Mesothelial cell of epicardium (in vitro differentiated cells): ENCODE measurements around the gene PRKCA. TPM values are rescaled to one million over a fixed set of nuclear protein-coding genes. Genes with fewer than 3 reads are reported as not detected.

Source experiments
- DNase-seq, 2 experiments: peaks; one replicate each; pipeline ENCODE4 v3.0.0; 2021; ENCODE audit warnings: low spot score in 2 of 2; ENCODE audit not compliant: unreplicated experiment in 2 of 2
- H3K27ac Mint-ChIP-seq: 2 replicates; pipeline ENCODE4 v1.8.0; 2021; ENCODE audit warnings: mixed read lengths
- H3K27me3 Mint-ChIP-seq: 2 replicates; pipeline ENCODE4 v1.8.0; 2021; ENCODE audit warnings: low read depth, mixed read lengths
- H3K36me3 Mint-ChIP-seq: 2 replicates; pipeline ENCODE4 v1.8.0; 2021; ENCODE audit warnings: mixed read lengths
- H3K4me1 Mint-ChIP-seq: 2 replicates; pipeline ENCODE4 v1.8.0; 2021; ENCODE audit warnings: mixed read lengths
- H3K4me3 Mint-ChIP-seq: 2 replicates; pipeline ENCODE4 v1.8.0; 2021; ENCODE audit warnings: mild to moderate bottlenecking, moderate library complexity, mixed read lengths
- H3K9me3 Mint-ChIP-seq: 2 replicates; pipeline ENCODE4 v1.8.0; 2021; ENCODE audit warnings: mixed read lengths
- total RNA-seq: library from RNA; stranded (reverse); gene quantifications from 3 replicates; pipeline ENCODE4 v1.2.1, GENCODE V29; 2021
- TF ChIP-seq, protein P1 (sequence below): fragments of 200-600 bp; sonication (generic); IDR thresholded peaks from one replicate; pipeline ENCODE4 v1.5.0; 2021; ENCODE audit warnings: antibody characterized with exemption; ENCODE audit not compliant: unreplicated experiment

PRKCA gene
- total RNA-seq, 1 donor from 2014 or later, result 15.2 TPM

GRCh38 chr17:66301367-66301863 lies 998 bp upstream of the PRKCA start:
- Mint-ChIP-seq H3K9me3 (no peaks in the 10 kb centered on the region), H3K4me1 (peaks cover 18% of the 10 kb centered on the region), H3K27me3 (peaks cover 61% of the 10 kb centered on the region), H3K27ac (peak overlapping the region; percentile 1), H3K4me3 (peak overlapping the region; percentile 68), H3K36me3 (no peaks in the 10 kb centered on the region)
- TF ChIP-seq, protein P1, sequence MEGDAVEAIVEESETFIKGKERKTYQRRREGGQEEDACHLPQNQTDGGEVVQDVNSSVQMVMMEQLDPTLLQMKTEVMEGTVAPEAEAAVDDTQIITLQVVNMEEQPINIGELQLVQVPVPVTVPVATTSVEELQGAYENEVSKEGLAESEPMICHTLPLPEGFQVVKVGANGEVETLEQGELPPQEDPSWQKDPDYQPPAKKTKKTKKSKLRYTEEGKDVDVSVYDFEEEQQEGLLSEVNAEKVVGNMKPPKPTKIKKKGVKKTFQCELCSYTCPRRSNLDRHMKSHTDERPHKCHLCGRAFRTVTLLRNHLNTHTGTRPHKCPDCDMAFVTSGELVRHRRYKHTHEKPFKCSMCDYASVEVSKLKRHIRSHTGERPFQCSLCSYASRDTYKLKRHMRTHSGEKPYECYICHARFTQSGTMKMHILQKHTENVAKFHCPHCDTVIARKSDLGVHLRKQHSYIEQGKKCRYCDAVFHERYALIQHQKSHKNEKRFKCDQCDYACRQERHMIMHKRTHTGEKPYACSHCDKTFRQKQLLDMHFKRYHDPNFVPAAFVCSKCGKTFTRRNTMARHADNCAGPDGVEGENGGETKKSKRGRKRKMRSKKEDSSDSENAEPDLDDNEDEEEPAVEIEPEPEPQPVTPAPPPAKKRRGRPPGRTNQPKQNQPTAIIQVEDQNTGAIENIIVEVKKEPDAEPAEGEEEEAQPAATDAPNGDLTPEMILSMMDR, result no peak
- DNase-seq, result no peak

DNA sequence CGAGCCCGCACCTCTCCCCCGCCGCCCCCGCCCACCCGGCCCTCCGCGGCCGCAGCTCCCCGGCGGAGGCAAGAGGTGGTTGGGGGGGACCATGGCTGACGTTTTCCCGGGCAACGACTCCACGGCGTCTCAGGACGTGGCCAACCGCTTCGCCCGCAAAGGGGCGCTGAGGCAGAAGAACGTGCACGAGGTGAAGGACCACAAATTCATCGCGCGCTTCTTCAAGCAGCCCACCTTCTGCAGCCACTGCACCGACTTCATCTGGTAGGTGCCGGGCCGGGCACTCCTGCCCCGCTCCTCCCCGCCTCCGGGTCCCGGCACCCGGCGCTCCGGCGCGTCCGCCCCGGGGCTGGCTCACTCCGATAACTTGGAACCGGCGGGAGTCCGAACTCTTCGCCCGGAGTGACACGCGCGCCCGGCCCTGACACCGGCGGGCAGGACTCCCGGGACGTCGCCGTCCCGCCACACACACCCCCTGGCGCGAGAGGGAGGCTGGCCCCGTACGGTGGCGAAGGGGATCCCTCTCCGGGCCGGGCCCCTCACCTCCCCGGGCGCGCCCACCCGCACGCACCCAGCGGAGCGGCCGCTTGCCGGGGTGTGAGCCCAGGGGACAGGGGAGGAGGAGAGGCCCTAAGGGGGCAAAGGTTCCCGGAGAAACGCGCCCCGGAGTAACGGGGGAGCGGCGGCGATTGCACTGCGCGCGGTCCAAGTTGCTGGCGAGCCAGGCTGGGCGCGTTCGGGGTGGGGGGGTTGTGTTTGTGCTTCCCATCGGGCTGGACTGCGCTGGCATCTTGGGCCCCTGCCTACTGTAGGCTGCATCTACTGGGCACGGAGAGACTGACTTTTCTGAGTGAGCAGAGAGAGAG lies 581 bp downstream of the PRKCA start:
- TF ChIP-seq, protein P1, result no peak
- peak; percentile 20 to 52 for DNase-seq
- peak overlapping the region; percentile 79 for H3K4me3 Mint-ChIP-seq
- peak overlapping the region; percentile 17 for H3K27ac Mint-ChIP-seq
- no peaks in the 10 kb centered on the region for H3K36me3 Mint-ChIP-seq
- H3K27me3 Mint-ChIP-seq, result peaks cover 66% of the 10 kb centered on the region
- no peaks in the 10 kb centered on the region for H3K9me3 Mint-ChIP-seq
- peaks cover 18% of the 10 kb centered on the region for H3K4me1 Mint-ChIP-seq

DNA sequence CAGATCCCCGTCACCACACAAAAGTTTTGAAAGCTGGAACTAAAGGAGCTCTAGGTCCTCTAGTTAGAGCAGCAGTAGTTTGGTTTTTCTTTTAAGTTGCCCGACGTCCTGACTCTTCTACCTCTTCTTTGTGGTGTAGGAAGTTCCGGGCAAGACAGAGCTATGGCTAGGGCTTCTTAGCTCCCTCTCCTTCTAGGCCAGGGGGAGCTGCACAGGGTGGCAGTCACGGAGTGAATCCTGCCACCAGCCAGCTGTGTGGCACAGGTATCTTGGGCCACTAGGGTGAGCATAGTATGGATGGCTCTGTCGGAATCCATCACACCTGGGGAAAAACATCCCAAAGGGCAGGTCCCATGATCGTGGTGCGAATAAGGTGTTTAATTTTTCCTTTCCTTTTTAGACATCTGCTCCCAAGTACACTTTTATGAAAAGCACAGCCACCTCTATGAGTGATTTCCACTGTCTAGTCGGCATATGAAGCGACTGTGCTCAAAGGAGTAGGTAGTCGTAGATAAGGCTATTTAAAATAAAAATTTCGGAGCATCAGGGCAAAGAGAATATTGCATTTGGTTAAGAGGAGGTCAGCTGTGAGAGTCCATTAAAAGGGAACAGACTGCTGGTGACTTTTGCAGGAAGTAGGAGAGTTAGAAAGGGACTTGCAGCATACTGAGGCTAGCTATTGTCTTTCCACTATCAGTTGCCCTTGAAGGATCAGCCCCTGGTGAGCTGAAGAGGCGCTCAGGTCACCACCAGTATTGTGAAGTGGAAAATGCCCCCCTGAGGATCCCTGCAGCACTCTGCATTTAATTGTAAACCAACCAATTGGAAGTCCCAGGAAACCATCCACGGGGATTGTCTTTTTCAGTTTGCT lies 2.1 kb downstream of the PRKCA start:
- H3K4me1 Mint-ChIP-seq, result peaks cover 18% of the 10 kb centered on the region
- peaks cover 60% of the 10 kb centered on the region for H3K27me3 Mint-ChIP-seq
- H3K27ac Mint-ChIP-seq, result no peak overlapping the region
- H3K4me3 Mint-ChIP-seq, result peak overlapping the region; percentile 79
- no peaks in the 10 kb centered on the region for H3K9me3 Mint-ChIP-seq
- no peaks in the 10 kb centered on the region for H3K36me3 Mint-ChIP-seq
- TF ChIP-seq, protein P1, result no peak
- DNase-seq, result no peak

DNA sequence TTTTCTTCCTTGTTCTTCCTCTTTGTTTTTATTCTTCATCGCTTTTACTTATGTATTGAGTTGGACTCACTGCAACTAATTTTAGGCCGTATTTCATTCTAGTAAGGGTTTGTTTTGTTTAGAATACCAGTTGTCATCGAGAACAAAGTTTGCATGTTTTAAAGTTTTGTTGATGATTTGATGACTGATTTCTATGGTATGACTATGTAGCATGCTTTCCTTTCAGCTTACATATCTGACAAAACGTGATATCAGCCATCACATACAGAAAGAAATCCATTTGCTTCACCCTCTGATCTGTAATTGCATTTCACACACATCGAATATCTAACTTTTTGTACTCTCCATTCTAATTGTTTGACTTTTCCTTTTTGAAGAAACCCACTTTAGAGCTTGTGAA lies 4.0 kb downstream of the PRKCA start:
- Mint-ChIP-seq H3K36me3 (no peaks in the 10 kb centered on the region), H3K27ac (no peak overlapping the region), H3K4me3 (no peak overlapping the region), H3K27me3 (peaks cover 41% of the 10 kb centered on the region), H3K4me1 (peaks cover 18% of the 10 kb centered on the region), H3K9me3 (no peaks in the 10 kb centered on the region)
- TF ChIP-seq, protein P1, result no peak
- DNase-seq, result no peak

- Mint-ChIP-seq H3K27ac (no peak overlapping the region), H3K4me3 (no peak overlapping the region), H3K9me3 (no peaks in the 10 kb centered on the region), H3K36me3 (no peaks in the 10 kb centered on the region), H3K27me3 (peaks cover 38% of the 10 kb centered on the region), H3K4me1 (peaks cover 14% of the 10 kb centered on the region)
- no peak for DNase-seq
- TF ChIP-seq, protein P1, result no peak
These were observed 4.8 kb downstream of the PRKCA start for GRCh38 chr17:66307257-66307656.
